ENCODE measurements around the gene TEX264.

- TF ChIP-seq CTCF (IDR thresholded peaks at IDR 0.05; ENCODE audit: low read length): no peak
- TF ChIP-seq EZH2 (IDR thresholded peaks at IDR 0.05; ENCODE audit: borderline replicate concordance, low read length): no peak
These were observed 38.6 kb downstream of the TEX264 start for GRCh38 chr3:51709675-51710074.
